ENCODE data around the gene TTC16.
"Not testable (repeated sequence)": the region's sequence is repeated elsewhere in the genome, so short reads cannot be mapped to it uniquely, and the experiment has no call there.

The TTC16 gene

GRCh38 chr9:127749090-127749787, 33.4 kb downstream of the TTC16 start:
- TF ChIP-seq Cebpa-rat (IDR thresholded peaks at IDR 0.05): no peak
- H3K9ac ChIP-seq: no peak overlapping the region
- H4K20me1 ChIP-seq: peaks cover 92% of the 10 kb centered on the region
- no peak overlapping the region for H3K4me2 ChIP-seq
- H3K9me3 ChIP-seq: no peaks in the 10 kb centered on the region
- H3K4me1 ChIP-seq: no peaks in the 10 kb centered on the region
- H3K27ac ChIP-seq: no peak overlapping the region
- H3K4me3 ChIP-seq: no peak overlapping the region
- H3K36me3 ChIP-seq: peaks cover 99% of the 10 kb centered on the region
- H3K27me3 ChIP-seq: no peaks in the 10 kb centered on the region

GRCh38 chr9:127751269-127752054, 35.6 kb downstream of the TTC16 start:
- Histone ChIP-seq H3K4me2 (no peak overlapping the region), H3K9ac (no peak overlapping the region), H3K27me3 (no peaks in the 10 kb centered on the region), H3K4me1 (no peaks in the 10 kb centered on the region), H3K27ac (no peak overlapping the region), H3K36me3 (peaks cover 96% of the 10 kb centered on the region), H4K20me1 (peaks cover 95% of the 10 kb centered on the region), H3K4me3 (no peak overlapping the region), H3K9me3 (no peaks in the 10 kb centered on the region)
- no peak for TF ChIP-seq Cebpa-rat (IDR thresholded peaks at IDR 0.05)

GRCh38 chr9:127753148-127753547, 37.3 kb downstream of the TTC16 start:
- Histone ChIP-seq H3K36me3 (peaks cover 96% of the 10 kb centered on the region), H3K27me3 (no peaks in the 10 kb centered on the region), H3K4me1 (no peaks in the 10 kb centered on the region), H3K4me3 (no peak overlapping the region), H3K9me3 (no peaks in the 10 kb centered on the region), H3K27ac (no peak overlapping the region), H3K9ac (no peak overlapping the region), H4K20me1 (peaks cover 96% of the 10 kb centered on the region), H3K4me2 (no peak overlapping the region)
- TF ChIP-seq Cebpa-rat (IDR thresholded peaks at IDR 0.05): no peak

GRCh38 chr9:127753622-127754021, 37.7 kb downstream of the TTC16 start:
- Histone ChIP-seq H3K27me3 (no peaks in the 10 kb centered on the region), H3K4me1 (no peaks in the 10 kb centered on the region), H3K4me2 (no peak overlapping the region), H4K20me1 (peaks cover 96% of the 10 kb centered on the region), H3K9ac (no peak overlapping the region), H3K36me3 (peaks cover 95% of the 10 kb centered on the region), H3K4me3 (no peak overlapping the region), H3K9me3 (no peaks in the 10 kb centered on the region), H3K27ac (no peak overlapping the region)
- no peak for TF ChIP-seq Cebpa-rat (IDR thresholded peaks at IDR 0.05)

- TF ChIP-seq Cebpa-rat (IDR thresholded peaks at IDR 0.05): no peak
- H3K9me3 ChIP-seq: no peaks in the 10 kb centered on the region
- no peak overlapping the region for H3K9ac ChIP-seq
- H3K27ac ChIP-seq: no peak overlapping the region
- no peak overlapping the region for H3K4me3 ChIP-seq
- no peaks in the 10 kb centered on the region for H3K4me1 ChIP-seq
- H3K27me3 ChIP-seq: no peaks in the 10 kb centered on the region
- peaks cover 95% of the 10 kb centered on the region for H3K36me3 ChIP-seq
- H4K20me1 ChIP-seq: peaks cover 96% of the 10 kb centered on the region
- H3K4me2 ChIP-seq: no peak overlapping the region
Observed at GRCh38 chr9:127754099-127755060, 38.5 kb downstream of the TTC16 start.

GRCh38 chr9:127755061-127756060, 39.5 kb downstream of the TTC16 start:
- H3K36me3 ChIP-seq: peaks cover 95% of the 10 kb centered on the region
- no peak overlapping the region for H3K4me2 ChIP-seq
- peaks cover 94% of the 10 kb centered on the region for H4K20me1 ChIP-seq
- TF ChIP-seq Cebpa-rat (IDR thresholded peaks at IDR 0.05): no peak
- no peak overlapping the region for H3K9ac ChIP-seq
- H3K4me3 ChIP-seq: no peak overlapping the region
- no peaks in the 10 kb centered on the region for H3K4me1 ChIP-seq
- H3K27ac ChIP-seq: no peak overlapping the region
- no peaks in the 10 kb centered on the region for H3K9me3 ChIP-seq
- no peaks in the 10 kb centered on the region for H3K27me3 ChIP-seq

GRCh38 chr9:127756233-127756632, 40.4 kb downstream of the TTC16 start:
- no peak overlapping the region for H3K4me3 ChIP-seq
- H3K27ac ChIP-seq: no peak overlapping the region
- no peak for TF ChIP-seq Cebpa-rat (IDR thresholded peaks at IDR 0.05)
- no peak overlapping the region for H3K4me2 ChIP-seq
- peaks cover 94% of the 10 kb centered on the region for H4K20me1 ChIP-seq
- H3K9me3 ChIP-seq: no peaks in the 10 kb centered on the region
- no peak overlapping the region for H3K9ac ChIP-seq
- H3K4me1 ChIP-seq: no peaks in the 10 kb centered on the region
- H3K27me3 ChIP-seq: no peaks in the 10 kb centered on the region
- peaks cover 95% of the 10 kb centered on the region for H3K36me3 ChIP-seq

- not testable (repeated sequence) for H3K4me2 ChIP-seq, H3K4me3 ChIP-seq, H3K4me1 ChIP-seq, H3K9ac ChIP-seq, H3K27ac ChIP-seq, H3K27me3 ChIP-seq, H3K9me3 ChIP-seq
- Histone ChIP-seq H4K20me1 (peaks cover 94% of the 10 kb centered on the region), H3K36me3 (peaks cover 95% of the 10 kb centered on the region)
Observed at GRCh38 chr9:127756776-127757175, 40.9 kb downstream of the TTC16 start.

- Histone ChIP-seq H4K20me1 (peaks cover 94% of the 10 kb centered on the region), H3K27ac (no peak overlapping the region), H3K4me3 (no peak overlapping the region), H3K9me3 (no peaks in the 10 kb centered on the region), H3K9ac (no peak overlapping the region), H3K4me1 (peaks cover 19% of the 10 kb centered on the region), H3K27me3 (no peaks in the 10 kb centered on the region), H3K36me3 (peaks cover 95% of the 10 kb centered on the region), H3K4me2 (no peak overlapping the region)
- no peak for TF ChIP-seq Cebpa-rat (IDR thresholded peaks at IDR 0.05)
Observed at GRCh38 chr9:127758843-127759242, 43.0 kb downstream of the TTC16 start.

Data from BLaER1 (cell line).